Stimulated activated CD4-positive, alpha-beta T cell treated with anti-CD3 and anti-CD28 coated beads, Interleukin-4, amount 100 ng/mL, for 4 hours (primary cell): ENCODE data around the gene UNC5C.

Source experiments
- DNase-seq, 2 experiments: peaks; one replicate each; pipeline ENCODE4 v3.0.0-alpha.2; 2020

UNC5C gene

DNA sequence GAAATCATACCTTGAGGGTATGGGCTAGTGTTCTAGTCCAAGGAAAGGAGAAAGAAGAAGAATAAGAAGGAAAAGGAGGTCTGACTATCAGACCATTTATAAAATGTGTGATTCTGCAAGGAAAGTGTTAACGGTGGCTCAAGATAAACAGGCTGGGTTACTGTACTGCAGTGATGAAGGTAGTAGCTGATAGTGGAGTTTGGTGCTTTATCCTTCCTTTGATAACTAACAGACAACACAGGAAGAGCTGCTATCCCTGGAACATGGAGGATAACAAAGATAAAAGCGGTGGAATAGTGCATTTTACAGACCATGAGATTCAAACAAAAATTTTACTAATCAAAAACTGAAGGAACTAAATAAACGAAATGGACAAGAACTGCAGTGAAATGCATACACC lies 2.6 kb downstream of the UNC5C start:
- DNase-seq: no peak

DNA sequence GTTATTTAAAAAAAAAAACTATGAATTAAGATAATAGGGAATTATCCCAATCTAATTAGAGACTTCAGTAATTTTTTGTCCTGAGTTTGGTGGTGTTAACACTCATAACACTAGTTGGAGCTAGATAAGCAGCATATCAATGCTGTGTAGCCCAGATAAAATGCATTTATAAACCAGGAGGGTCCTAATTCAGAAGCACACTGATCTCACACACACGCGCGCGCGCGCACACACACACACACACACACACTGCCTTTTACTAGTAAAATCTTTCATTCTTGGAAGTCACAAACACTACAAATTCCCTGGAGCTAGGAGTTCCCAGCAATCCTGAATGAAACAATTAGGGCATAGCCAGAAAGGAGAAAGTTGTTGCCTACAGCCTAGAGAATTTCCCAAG lies 3.2 kb downstream of the UNC5C start:
- DNase-seq: no peak

DNA sequence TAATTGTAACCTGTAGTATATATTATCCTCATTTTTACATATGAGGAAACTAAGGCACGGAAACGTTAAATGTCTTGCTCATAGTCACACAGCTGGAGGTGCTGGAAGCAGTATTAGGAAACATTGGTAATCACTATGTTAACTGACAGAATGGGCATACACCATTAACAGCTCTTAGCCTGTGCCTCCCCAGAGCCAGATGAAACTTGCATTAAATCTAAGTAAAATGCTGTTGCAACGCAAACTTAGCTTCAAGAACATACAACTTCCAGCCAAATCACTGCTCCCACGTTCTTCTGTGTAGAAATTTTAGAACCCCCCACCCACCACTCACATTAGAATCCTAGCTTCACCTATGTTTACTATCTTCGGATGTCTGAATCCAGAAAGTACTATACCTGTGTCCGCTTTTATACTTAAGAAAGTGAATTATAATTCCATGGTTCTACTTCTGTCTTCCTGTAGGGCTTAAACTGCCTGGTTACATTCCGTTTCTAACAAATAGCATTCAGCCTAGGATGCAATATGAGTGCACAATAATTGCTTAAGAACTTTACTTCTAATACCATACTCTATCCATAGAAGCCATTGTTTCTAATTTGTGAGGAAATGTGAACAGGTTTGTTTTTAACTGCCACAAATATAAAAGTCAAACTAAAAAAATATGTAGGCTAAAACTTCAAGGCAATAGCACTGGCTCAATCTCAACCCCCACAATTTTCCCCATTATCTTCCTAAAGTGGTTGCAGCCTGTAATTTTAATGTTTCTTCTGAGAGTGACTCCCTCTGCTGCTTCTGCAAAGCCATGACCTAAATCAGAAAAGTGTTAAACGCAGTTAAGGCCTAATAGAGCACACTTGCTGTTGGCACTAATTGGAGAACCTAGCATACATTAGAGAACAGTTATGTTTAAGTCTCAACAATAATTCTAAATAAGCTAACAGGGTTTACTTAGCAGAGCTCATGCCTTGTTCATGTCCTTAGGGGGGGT lies 4.4 kb downstream of the UNC5C start:
- DNase-seq: no peak

DNA sequence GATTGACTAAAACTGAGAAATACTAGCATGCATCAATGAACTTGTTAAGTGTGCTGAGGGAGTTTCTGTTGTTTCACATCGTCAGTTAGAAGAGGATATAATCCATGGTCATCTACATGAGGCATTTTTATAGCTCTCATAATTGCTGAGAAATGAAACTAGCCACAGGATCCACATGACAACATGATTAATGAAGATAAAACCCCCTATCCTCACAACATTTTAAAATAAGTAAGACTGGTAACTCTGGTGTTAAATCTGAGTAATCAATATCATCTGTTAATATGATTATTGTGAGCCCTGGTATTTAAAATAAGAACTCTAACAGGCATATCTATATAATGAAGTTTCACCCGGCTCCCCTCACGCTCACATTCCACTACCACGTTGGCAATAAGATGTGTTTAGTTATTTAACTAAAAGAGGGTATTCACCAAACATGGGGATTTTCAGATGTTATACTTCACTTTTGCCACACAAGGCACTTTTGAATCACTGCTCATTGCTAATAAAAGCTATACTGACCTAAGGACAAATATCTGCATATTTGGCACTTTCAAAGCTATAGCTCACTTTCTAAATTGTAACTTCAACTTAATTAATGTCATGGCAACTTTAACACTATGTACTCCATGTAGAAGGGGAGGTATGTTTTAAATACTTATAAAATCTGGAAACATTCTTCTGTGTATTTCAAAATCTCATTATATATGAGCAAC lies 6.7 kb downstream of the UNC5C start:
- no peak for DNase-seq

DNA sequence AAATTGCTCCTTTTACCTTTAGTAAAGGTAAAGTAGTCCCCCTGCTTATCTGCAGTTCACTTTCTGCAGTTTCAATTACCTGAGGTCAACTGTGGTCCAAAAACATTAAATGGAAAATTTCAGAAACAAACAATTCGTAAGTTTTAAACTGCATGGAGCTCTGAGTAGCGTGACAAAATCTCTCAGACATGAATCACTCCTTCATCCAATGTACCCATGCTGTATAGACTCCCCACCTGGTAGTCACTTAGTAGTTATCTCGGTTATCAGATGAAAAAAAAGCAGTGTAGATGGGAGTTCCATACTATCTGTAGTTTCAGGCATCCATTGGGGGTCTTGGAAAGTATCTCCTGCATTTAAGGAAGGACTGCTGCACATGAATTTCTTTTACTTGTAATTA lies 7.7 kb downstream of the UNC5C start:
- no peak for DNase-seq

DNA sequence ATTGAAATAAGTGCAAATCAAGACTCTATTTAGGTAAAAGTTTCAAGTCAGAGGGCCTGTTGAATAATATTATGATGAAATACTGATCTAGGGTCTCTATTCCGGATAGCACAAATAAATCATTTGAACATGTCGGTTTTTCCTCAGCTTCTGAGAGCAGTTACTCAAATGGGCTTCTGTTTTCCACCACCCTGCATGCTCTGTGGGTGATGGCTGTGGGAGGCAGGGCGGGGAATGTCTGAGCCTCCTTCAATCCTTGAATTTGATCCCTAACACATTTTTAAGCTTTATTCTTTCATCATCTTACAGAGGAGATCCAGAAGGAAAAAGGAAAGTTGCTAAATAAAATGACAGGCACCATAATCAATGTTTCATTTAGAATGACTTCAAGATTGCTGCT lies 8.5 kb downstream of the UNC5C start:
- DNase-seq: no peak

DNA sequence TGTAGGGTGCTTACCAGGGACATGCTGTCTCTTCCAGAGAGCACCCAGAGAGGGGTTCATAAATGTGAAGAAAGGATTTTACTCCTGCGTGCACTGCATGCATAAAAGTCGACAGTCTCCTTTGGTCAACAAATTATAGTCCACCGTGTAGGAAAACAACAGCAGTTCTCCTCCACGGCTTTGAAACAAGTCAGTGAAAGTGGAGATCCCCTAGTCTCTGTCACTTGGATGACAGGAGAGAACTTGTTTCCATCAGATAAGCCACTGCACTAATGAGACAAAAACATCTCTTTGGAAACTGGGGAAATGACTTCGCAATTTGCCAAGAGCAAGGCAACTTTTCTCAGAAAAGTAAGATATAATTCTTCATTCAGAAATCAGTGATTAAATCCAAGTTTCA lies 9.7 kb downstream of the UNC5C start:
- no peak for DNase-seq

DNA sequence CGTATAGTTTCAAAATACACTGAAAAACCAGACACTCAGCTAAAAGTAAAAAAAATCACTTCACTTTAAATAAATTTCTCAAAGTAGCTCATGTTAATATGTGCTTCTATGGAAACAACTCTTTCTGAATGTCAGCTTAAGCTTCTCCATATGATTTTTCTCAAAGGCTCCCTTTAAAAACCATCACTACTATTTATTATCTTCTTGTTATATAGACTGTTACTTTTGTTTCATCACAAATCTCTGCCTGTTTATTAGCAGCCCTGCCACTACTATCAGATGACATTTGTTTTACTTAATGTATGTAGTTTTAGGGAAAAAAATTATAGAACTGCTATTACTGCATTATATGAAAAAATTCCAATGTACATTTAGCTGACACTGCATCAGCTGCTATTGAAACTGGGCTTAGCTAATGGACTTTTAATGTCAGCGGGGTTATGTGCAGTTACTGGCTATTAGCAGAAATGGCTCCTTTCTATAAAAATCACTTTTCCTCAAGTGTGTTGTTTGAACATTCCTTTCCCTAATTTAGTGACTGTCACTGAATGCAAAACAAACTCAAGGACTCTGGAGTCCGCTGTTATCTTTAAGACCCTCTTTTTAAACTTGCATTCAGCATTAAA lies 10.8 kb downstream of the UNC5C start:
- no peak for DNase-seq

DNA sequence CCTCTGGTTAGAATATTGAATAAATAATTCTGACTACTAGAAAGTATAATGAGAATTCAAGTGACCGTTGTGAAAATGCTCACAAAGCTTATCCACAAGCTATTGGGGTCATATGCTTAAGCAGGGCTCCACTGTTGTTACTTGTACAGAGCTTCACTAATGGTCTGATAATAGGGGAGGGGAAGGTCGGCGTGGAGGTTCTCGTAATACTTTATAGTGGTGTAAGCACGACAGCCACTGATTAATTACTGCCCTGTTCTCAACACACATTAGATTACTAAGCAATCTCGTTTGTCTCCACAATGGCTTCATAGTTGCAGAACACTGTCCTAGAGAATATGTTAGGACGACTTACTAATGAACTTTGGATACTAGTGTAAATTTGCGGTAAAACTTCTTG lies 11.6 kb downstream of the UNC5C start:
- DNase-seq: no peak

DNA sequence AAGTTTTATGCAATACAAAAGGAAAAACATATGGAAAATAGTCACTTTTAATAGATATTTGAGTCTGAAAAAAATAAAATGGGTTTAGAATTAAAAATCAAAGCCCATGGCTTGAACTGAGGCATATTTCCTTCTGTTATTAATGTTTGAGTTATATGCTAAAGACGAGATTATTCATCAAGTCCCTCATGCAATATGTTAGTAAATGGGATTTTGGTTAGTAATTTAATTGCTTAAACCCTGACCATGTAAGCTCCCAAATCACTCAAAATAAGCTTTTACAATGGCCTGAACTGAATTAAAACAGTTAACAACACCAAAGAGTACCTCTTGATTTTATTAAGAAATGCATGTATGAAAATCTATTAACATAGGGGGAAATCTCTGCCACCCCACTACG lies 12.1 kb downstream of the UNC5C start:
- no peak for DNase-seq

DNA sequence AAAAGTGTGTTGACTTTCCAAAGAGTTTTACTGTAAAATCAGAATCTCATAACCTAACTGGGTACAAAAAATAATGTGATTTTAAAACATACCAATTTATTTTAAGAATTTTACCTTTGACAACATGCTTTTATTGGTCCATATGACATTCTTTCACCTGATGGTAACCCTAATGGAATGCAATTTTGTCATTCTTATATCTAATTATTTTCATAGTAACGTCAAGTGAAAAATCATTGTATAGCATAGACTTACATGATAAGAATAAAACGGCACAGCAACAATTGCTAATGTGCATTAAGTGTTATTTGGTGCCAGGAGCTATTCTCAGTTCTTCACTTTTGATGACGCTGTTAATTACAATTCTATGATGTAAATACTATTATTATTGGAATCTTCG lies 13.6 kb downstream of the UNC5C start:
- no peak for DNase-seq

DNA sequence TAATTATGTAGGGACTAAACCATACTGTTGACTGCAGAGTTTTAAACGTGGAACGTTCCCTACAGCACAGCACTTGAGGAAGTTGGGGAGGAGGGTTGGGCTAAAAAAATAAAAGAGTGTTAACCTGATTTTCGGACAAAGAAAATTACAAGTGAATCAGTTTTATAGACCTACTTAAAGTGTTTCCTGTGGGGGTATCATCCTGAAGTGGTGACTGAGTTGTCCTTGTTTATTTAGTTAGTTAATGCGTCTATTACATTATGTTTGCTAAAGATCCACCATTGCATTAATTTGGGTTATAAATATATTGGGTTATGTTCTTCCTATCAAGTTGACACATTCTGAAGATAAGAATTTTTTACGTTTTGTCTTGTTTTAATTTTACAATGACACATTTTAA lies 14.7 kb downstream of the UNC5C start:
- no peak for DNase-seq

DNA sequence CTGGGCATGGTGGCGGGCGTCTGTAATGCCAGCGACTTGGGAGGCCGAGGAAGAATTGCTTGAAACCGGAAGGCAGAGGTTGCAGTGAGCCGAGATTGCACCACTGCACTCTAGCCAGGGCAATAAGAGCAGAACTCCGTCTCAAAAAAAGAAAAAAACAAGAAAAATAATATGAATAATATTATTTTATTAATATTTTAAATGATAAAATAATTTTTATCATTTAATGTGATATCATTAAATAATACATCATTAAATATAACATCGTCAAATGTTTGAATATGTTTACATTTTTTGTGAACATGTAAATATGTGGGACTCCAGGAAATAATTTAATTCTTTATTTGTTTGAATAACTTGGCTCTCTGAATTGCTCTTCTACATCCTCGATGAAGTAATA lies 15.5 kb downstream of the UNC5C start:
- no peak for DNase-seq

DNA sequence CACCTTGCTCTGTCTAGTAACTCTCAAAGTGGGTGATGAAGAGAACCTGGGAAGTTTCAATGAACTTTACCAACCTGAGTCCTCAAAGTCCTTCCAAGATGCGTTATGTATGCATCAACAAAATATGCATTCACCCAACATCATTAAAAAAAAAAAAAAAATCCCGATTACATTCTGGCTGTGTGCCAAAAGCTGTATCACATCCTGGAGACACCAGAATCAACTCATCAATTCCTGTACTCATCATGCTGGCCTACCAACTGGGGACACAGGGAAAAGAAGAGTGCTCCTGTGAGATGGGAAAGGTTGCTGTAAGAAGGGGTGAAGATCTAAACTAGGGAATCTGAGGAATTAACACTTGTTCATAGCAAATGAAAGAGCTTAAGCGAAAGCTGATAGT lies 16.5 kb downstream of the UNC5C start:
- DNase-seq: no peak

DNA sequence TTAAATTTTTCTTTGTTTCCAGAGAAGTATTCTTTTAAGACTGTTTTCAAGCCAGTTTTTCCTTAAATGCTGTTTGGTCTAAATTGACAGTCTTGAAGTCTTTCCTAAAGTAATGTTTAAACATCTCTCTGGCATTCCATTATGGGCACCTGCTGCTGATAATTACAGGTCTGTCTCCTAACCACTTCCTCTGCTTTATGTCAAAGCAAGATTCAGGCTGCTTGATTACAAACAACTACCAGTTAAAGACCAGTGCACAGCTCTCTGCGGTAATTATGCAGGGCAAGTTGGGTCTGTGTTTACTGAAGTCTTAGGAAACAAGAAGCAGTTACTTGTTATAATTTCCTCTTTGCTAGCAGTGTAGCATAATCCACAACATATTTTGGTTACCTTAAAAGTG lies 17.6 kb downstream of the UNC5C start:
- no peak for DNase-seq

DNA sequence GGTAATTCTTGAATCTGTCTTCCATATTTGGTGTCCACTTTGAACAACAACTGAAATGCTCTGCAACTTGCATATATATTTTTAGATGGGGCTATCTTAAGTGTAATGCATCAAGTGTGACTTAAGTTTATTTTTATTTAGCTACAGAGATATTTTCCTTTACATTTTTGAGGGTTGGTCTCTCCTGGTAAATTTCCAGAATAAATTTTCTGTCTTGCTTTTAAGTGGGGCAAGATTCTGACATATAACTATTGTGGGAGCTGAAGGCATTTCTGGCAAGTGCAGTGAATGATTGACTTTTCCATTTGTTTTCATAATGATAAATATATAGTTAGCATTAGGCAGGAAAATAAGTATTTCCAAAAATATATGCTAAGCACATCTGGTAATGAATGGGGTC lies 18.8 kb downstream of the UNC5C start:
- DNase-seq: no peak

DNA sequence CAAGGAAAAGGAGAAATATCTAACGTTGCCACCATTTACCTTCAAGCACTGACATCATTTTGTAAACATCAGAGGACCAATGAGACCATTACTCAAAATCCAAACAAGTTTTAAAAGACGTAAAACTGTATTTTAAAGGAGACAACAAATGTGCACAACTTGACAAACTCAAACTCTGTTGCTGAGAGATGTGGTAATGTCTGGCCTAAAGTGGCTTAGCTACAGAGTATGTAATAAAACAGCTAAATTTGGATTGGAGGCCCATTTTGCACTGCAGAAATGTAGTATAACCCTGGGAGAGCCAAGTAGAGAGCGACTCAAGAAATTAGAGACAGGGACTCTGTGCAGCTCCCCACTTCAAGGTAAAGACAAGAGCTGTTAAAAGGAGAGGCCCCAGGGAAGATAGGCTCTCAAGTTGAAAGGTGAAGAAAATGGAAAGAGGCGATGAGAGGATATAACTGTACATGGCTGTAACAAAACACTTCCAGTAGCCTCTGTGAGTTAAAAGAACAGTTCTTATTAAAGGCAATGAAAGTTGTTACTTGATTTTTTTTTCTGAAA lies 20.3 kb downstream of the UNC5C start:
- DNase-seq: no peak

DNA sequence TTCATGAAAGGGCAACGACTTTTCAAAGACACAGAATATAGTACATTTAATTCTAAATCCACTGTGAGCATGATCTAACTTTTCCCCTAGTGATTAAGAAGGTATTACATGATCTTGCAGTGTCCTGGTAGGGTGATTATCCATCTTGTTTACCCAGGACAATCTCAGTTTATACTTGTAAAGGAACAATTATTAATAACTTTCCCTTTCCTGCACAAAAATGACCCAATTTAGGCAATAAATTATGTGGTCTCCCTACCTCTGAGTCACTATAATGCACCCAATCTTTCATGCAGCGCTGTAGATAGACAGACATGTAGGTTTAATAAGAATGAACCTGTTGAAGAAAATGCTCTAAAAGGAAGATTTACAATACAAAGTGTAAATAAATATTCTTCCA lies 22.7 kb downstream of the UNC5C start:
- no peak for DNase-seq

DNA sequence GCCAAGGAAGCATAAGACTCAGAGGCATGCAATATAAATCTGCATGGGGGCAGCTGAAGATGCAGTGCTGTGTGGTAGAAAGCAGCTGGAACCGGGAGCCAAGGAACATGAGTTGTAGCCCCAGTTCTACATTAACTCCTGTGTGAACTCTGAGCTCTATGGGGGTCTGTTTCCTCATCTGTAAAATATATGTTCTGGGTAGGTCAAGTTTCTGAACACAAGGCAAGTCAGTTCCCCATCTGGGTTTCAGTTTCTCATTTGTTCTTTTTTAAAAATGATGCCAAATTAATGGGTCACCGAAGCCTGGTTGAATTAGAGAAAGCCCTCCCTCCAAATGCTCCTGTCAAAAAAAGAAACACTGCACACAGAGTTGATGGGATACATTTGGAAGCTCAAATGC lies 24.0 kb downstream of the UNC5C start:
- DNase-seq: no peak

DNA sequence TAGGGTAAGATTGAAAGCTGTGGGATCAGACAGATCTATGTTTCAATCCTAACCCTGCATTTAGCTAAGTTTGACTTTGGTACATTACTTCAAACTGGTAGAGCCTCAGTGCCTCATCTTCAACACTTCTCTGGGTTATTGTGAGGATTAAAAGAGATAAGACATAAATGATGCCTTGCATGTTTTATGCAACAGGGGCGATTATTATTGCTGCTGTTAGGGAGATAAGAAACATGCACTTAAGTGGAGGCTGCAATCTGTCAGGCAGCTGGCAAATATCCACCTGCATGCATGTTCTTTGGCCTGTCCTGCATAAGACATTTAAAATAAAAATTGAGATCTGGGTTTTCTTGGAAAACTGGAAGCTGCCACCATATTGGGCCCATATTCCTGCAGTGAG lies 24.6 kb downstream of the UNC5C start:
- DNase-seq: no peak

DNA sequence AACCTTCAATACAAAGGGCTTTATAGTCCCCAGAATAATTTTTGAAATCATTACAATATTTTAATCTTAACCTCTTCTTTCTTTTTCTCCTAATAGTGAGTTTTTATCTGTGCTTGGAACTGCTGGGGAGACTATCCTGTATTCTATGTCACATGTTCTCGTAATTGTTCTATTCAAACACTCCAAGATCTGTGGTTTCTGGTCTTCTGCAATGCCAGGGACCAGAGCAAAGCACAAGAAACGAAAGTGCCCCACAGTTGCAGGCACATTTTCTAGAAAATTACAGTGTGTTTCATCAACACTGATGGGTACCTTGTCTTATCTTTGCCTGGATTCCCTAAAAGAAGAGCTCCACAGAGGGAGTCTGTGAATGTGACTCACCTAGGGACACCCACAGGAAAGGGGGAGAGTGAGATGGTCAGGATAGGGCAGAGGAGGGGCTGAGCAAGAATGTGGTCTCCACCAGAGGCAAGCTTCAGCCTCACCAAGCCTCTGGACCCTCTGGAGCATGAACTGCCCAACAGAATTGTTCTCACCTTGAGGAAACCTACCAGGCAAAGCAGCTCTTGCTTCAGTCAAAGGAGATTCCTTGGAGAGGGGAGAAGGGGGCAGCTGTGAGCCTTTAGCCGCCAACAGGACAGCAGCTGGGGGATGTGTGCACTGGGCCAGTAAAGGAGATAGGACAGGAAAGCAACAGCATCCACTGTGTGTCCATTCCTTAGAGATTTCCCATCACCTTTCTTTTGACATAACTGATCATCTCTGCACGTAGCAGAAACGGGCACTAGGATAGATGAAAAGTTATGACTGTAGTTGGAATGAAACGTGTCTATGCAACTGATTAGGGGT lies 25.9 kb downstream of the UNC5C start:
- DNase-seq: no peak

DNA sequence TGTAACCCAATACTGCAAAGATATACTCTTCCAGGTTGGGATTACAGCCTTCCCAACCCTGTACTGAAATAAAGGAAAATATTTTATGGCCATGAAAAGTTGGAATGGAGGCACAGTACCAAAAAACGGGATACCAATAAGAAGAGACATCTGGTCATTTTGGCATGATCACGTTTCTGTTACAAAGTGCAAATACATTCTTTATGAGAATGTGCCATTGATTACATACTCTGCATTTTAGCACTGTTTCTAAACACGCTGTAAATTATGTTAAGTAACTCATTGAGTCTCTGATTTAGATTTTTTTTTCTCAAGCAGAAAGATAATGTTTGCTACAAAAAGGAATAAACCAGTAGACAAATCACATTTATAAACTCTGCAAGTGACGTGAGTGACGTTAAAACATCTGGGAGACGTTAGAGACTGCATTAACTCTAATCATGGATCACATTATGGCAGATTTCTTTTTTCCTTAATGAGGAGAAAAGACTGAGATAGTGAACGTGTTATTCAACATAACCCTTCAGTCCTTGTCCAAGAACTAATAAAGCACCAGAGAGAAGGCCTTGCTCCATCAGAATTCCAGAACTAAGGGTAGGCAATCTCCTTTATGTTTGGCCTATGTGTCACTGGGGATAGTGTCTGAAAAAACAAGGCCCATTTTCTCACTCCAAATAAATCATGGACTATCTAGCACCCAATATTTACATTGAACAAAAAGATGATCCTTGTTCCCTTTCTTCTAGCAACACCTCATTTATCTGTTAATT lies 31.0 kb downstream of the UNC5C start:
- DNase-seq: no peak
